Lower leg skin (tissue), 3 donors: Measurements from ENCODE around the gene ACOT6.

ENCODE experiments used
- POLR2A ChIP-seq, 2 donors: fragments of 450-650 bp; IDR thresholded peaks; one replicate each; pipeline ENCODE4 v1.6.1; 2016 to 2017; ENCODE audit warnings: antibody characterized with exemption in 2 of 2, mild to moderate bottlenecking in 1 of 2, moderate library complexity in 1 of 2
- TF ChIP-seq, protein P1 (sequence below), 3 donors: fragments of 450-650 bp; IDR thresholded peaks; one replicate each; pipeline ENCODE4 v1.5.1; 2016; ENCODE audit warnings: antibody characterized with exemption in 3 of 3, mild to moderate bottlenecking in 3 of 3, moderate library complexity in 2 of 3

DNA sequence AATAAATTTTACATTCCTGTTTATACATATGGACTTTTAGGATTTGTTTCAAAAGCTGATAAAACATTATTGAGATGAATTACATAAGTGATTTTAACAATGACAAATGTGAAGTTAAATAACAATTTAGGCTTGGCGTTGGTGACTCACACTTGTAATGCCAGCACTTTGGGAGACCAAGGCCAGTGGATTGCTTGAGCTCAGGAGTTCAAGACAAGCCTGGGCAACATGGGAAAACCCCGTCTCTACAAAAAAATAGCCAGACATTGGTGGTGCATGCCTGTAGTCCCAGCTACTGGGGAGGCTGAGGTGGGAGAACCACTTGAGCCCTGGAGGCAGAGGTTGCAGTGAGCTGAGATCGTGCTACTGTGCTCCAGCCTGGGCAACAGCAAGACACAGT is 35.9 kb upstream of the ACOT6 start:
- no peak for TF ChIP-seq POLR2A (IDR thresholded peaks at IDR 0.05)
- TF ChIP-seq, protein P1, sequence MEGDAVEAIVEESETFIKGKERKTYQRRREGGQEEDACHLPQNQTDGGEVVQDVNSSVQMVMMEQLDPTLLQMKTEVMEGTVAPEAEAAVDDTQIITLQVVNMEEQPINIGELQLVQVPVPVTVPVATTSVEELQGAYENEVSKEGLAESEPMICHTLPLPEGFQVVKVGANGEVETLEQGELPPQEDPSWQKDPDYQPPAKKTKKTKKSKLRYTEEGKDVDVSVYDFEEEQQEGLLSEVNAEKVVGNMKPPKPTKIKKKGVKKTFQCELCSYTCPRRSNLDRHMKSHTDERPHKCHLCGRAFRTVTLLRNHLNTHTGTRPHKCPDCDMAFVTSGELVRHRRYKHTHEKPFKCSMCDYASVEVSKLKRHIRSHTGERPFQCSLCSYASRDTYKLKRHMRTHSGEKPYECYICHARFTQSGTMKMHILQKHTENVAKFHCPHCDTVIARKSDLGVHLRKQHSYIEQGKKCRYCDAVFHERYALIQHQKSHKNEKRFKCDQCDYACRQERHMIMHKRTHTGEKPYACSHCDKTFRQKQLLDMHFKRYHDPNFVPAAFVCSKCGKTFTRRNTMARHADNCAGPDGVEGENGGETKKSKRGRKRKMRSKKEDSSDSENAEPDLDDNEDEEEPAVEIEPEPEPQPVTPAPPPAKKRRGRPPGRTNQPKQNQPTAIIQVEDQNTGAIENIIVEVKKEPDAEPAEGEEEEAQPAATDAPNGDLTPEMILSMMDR (IDR thresholded peaks at IDR 0.05): no peak
